Activated CD4-positive, alpha-beta memory T cell treated with anti-CD3 and anti-CD28 coated beads, Interleukin-2, amount 10 ng/mL, durations not matched to agents 7 days and 5 days (primary cell): Measurements from ENCODE around the gene GSTO2. TPM values are rescaled to one million over a fixed set of nuclear protein-coding genes. Genes with fewer than 3 reads are reported as not detected.

Source experiments
- CTCF ChIA-PET: fragments of 350-600 bp; sonication (Branson Sonifier 250); formaldehyde crosslinking; loops from one replicate; lab custom pipeline; 2021; ENCODE audit warnings: antibody characterized with exemption, inconsistent platforms; lab: Charles Lee
- POLR2A ChIA-PET: fragments of 350-600 bp; sonication (Branson Sonifier 250); formaldehyde crosslinking; loops from one replicate; lab custom pipeline; 2021; ENCODE audit warnings: antibody characterized with exemption; lab: Charles Lee
- DNase-seq: peaks from one replicate; pipeline ENCODE4 v3.0.0-alpha.2; 2020
- H3K27ac Mint-ChIP-seq: one replicate; pipeline ENCODE4 v1.8.0; 2021; ENCODE audit warnings: mild to moderate bottlenecking, mixed read lengths
- H3K27me3 Mint-ChIP-seq: one replicate; pipeline ENCODE4 v1.8.0; 2021; ENCODE audit warnings: mixed read lengths
- H3K36me3 Mint-ChIP-seq: one replicate; pipeline ENCODE4 v1.8.0; 2021; ENCODE audit warnings: low read depth, mixed read lengths
- H3K4me1 Mint-ChIP-seq: one replicate; pipeline ENCODE4 v1.8.0; 2021; ENCODE audit warnings: mixed read lengths
- H3K4me3 Mint-ChIP-seq: one replicate; pipeline ENCODE4 v1.8.0; 2021; ENCODE audit warnings: mild to moderate bottlenecking, mixed read lengths
- H3K9me3 Mint-ChIP-seq: one replicate; pipeline ENCODE4 v1.8.0; 2021; ENCODE audit warnings: mixed read lengths
- total RNA-seq, 2 experiments: library from RNA; stranded (reverse); gene quantifications; one replicate each; pipeline ENCODE4 v1.2.3, GENCODE V29; 2021

The GSTO2 gene
- total RNA-seq, 2 experiments from 2014 or later = 0.88 to 1.8 TPM

DNA sequence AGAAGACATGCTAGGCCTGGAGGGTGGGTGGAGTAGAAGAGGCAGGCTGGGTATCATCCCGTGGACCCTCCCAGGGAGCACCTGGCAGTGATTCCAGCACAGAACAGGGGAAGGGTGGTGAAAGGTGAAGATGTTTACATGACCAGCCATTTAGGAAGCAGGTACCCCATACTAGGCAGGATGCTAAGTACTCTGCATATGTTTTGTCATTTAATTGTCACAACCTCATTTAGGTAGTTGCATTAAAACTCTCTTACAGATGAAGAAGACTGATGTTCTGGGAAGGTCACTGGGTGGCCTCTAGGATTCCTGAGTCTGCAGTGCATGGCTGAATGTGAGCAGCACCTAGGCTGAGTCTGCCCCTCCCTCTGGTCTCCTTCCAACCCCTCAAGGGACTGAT is 54.1 kb downstream of the GSTO2 start:
- Mint-ChIP-seq H3K27me3 (no peaks in the 10 kb centered on the region), H3K36me3 (peaks cover 29% of the 10 kb centered on the region), H3K4me3 (peak overlapping the region; percentile 67), H3K9me3 (no peaks in the 10 kb centered on the region), H3K27ac (peak overlapping the region; percentile 89), H3K4me1 (peaks cover 88% of the 10 kb centered on the region)
- ChIA-PET POLR2A (interaction anchor here (0.9 to 7.1 kb wide), 6 partner anchors 13 to 48 kb away, joined by 3 to 49 read pairs (median 10); partner anchors contain the start of genes CFAP58 and ITPRIP), CTCF (interaction anchor here (1.7 to 3.4 kb wide), 6 partner anchors 15 to 31 kb away, joined by 4 to 34 read pairs (median 15); partner anchors contain the start of gene ITPRIP)
- no peak for DNase-seq

DNA sequence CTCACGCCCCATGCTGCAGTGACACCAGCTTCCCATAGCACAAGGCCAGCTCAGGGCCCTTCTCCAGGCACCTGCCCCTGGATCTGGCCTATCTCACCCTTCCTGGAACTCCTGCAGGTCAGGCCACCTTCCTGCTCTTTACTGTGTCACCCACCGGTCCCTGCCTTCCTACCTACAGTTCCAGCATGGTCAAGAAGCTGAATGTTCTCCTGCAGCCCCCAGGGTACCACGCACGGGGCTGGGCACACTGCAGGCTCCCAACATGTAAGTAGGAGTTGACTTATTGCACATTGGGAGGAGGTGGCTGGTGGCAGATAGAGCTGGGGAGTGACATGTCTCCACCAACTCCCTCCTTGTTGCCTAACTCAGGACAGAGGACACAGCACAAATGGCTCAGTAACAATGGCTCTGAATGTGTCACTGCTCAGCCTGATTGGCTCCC is 54.8 kb downstream of the GSTO2 start:
- no peaks in the 10 kb centered on the region for H3K27me3 Mint-ChIP-seq
- H3K9me3 Mint-ChIP-seq = no peaks in the 10 kb centered on the region
- H3K4me3 Mint-ChIP-seq = peak overlapping the region; percentile 59
- peaks cover 29% of the 10 kb centered on the region for H3K36me3 Mint-ChIP-seq
- POLR2A ChIA-PET = interaction anchor here (5.8 to 7.1 kb wide), 2 partner anchors 15 to 17 kb away, joined by 42 to 49 read pairs; partner anchors contain the start of gene ITPRIP
- peaks cover 94% of the 10 kb centered on the region for H3K4me1 Mint-ChIP-seq
- CTCF ChIA-PET = interaction anchor here (2.3 to 3.4 kb wide), 2 partner anchors 27 to 31 kb away, joined by 11 to 26 read pairs; no protein-coding TSS in a partner anchor
- H3K27ac Mint-ChIP-seq = peak overlapping the region; percentile 89
- no peak for DNase-seq

DNA sequence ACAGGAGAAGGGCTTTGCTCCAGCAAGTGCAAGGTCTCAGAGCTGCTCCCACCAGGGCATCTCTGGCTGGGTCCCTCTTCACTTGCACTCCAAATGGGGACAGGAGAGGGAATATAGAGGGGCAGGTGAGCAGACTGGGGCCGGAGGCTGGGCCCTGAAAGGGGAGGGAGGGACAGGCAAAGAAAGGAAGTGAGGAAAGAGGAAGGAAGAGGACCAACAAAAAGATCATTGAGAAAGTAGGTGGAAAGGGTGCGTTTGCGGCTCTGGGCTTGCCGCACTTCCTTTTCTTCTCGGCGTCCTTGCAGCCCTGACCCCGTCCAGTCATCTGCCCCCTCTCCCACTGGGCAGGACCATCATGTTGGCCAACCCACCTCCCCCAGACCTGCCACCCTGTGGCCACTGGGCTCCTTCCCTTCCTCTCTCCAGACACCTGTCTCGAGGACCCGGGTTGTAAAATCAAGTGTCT is 55.3 kb downstream of the GSTO2 start:
- Mint-ChIP-seq H3K4me1 (peaks cover 95% of the 10 kb centered on the region), H3K27me3 (no peaks in the 10 kb centered on the region), H3K36me3 (peaks cover 29% of the 10 kb centered on the region), H3K4me3 (peak overlapping the region; percentile 59), H3K9me3 (no peaks in the 10 kb centered on the region), H3K27ac (peak overlapping the region; percentile 89)
- no peak for DNase-seq
- ChIA-PET CTCF (interaction anchor here (1.2 to 2.3 kb wide), 2 partner anchors 14 to 27 kb away, joined by 7 to 11 read pairs; partner anchors contain the start of gene ITPRIP), POLR2A (interaction anchor here (1.2 to 7.1 kb wide), 3 partner anchors 12 to 17 kb away, joined by 3 to 49 read pairs (median 42); partner anchors contain the start of gene ITPRIP)

DNA sequence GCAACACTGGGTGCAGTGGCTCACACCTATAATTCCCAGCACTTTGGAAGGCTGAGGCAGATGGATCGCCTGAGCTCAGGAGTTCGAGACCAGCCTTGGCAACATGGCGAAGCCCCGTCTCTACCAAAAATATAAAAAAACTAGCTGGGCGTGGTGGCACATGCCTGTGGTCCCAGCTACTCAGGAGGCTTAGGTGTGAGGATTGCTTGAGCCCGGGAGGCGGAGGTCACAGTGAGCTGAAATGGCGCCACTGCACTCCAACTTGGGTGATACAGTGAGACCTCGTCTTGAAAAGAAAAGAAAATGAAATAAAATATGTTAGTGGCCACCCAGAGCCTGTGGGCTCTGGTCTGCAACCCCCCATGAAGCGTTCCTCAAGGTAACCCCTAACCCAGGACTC is 55.9 kb downstream of the GSTO2 start:
- DNase-seq = no peak
- ChIA-PET POLR2A (interaction anchor here (1.2 to 7.1 kb wide), 3 partner anchors 12 to 18 kb away, joined by 3 to 49 read pairs (median 42); partner anchors contain the start of gene ITPRIP), CTCF (interaction anchor here (0.7 to 2.3 kb wide), 3 partner anchors 10 to 26 kb away, joined by 3 to 11 read pairs (median 7); partner anchors contain the start of gene ITPRIP)
- Mint-ChIP-seq H3K9me3 (no peaks in the 10 kb centered on the region), H3K27me3 (no peaks in the 10 kb centered on the region), H3K4me3 (peak overlapping the region; percentile 59), H3K4me1 (peaks cover 97% of the 10 kb centered on the region), H3K36me3 (peaks cover 29% of the 10 kb centered on the region), H3K27ac (peak overlapping the region; percentile 89)

DNA sequence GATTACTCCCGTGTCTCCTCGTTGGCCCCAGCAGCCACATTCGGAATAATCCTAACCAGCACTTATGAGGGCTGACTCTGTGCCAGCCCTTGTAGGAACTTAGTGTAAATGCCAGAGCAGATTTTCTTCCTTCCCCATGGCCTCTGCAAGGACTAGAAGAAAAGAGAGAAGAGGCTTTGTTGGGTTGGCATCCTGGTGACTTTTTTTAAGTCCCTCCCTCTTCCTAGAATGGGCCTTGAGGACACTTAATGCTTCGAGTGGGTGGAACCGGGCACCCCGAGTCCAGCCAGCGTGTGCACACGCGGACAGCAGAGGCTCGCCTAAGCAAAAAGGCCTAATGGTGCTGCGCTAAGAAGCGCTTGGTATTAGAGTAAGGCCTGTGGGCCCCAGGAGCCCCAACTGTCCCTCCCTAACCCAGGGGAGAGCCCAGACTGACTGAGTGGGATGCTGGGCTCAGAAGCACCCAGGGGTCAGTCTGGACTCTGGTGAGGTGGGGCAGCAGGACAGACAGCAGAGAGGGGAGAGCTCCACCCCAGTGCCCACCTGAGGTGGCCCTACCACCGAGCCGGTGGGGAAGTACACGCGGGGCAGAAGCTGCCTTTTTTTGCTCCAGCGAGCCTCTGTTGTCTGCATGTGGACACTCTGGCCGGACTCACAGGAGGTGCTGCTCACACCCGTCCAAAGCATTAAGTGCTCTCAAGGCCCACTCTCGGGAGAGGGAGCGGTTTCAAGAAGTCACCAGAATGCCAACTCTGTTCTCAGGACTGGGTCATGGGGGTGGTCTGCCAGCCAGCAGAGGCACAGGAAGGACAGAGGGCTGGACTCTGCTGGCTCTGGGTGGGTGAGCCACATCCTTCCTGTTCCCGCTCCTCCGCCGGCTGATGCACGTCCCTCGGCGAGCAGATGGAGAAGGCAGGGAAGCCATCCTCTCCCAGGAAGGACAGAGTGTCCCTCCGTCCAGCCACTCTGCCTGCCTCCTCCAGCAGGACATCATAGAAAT is 56.8 kb downstream of the GSTO2 start:
- POLR2A ChIA-PET = interaction anchor here (1.2 to 7.1 kb wide), 2 partner anchors 11 to 13 kb away, joined by 3 to 49 read pairs; partner anchors contain the start of gene ITPRIP

DNA sequence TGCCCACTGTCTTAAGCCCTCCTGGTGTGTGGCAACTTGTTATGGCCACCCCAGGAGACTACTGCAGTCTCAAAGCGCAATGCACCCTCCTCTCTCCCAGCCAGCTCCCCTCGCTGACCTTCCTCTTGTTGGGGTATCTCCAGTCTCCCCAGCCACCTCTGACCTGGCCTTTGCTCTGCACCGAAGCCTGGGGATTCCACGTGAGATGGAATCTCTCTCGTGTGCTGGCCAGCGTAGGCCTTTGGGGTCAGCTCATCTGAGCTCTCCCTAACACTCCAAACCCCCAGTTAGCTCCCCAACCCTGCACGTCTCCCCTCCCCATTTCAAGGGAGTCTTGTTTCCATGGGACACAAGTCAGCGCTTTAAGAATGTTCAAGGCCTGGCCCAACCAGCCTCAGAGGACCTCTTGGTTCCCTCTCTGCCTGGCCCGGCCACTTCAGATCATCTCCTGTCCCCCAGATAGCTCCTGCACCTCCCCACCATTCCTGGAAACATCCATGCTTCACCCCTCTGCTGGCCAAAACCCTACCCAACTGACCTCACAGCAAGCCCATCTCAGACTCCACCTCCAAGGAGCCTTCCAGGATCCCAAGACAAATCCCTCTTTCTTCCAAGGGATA is 58.1 kb downstream of the GSTO2 start:
- H3K9me3 Mint-ChIP-seq = no peaks in the 10 kb centered on the region
- H3K36me3 Mint-ChIP-seq = peaks cover 41% of the 10 kb centered on the region
- peaks cover 97% of the 10 kb centered on the region for H3K4me1 Mint-ChIP-seq
- POLR2A ChIA-PET = interaction anchor here (0.8 to 7.1 kb wide), 2 partner anchors 9 to 12 kb away, joined by 3 to 49 read pairs; partner anchors contain the start of gene ITPRIP
- peak overlapping the region; percentile 41 for H3K27ac Mint-ChIP-seq
- H3K27me3 Mint-ChIP-seq = no peaks in the 10 kb centered on the region
- no peak for DNase-seq
- no peak overlapping the region for H3K4me3 Mint-ChIP-seq
- CTCF ChIA-PET = interaction anchor here (1.2 to 4.1 kb wide), 3 partner anchors 11 to 52 kb away, joined by 3 to 16 read pairs (median 5); partner anchors contain the start of gene ITPRIP

More for the DNA sequence above, 56.8 kb downstream of the GSTO2 start:
- Mint-ChIP-seq H3K4me1 (peaks cover 100% of the 10 kb centered on the region), H3K4me3 (peak overlapping the region; percentile 40), H3K27ac (peak overlapping the region; percentile 89), H3K36me3 (peaks cover 33% of the 10 kb centered on the region), H3K27me3 (no peaks in the 10 kb centered on the region), H3K9me3 (no peaks in the 10 kb centered on the region)
- no peak for DNase-seq
- CTCF ChIA-PET = interaction anchor here (0.7 to 2.3 kb wide), 2 partner anchors 9 to 25 kb away, joined by 3 to 11 read pairs; no protein-coding TSS in a partner anchor

DNA sequence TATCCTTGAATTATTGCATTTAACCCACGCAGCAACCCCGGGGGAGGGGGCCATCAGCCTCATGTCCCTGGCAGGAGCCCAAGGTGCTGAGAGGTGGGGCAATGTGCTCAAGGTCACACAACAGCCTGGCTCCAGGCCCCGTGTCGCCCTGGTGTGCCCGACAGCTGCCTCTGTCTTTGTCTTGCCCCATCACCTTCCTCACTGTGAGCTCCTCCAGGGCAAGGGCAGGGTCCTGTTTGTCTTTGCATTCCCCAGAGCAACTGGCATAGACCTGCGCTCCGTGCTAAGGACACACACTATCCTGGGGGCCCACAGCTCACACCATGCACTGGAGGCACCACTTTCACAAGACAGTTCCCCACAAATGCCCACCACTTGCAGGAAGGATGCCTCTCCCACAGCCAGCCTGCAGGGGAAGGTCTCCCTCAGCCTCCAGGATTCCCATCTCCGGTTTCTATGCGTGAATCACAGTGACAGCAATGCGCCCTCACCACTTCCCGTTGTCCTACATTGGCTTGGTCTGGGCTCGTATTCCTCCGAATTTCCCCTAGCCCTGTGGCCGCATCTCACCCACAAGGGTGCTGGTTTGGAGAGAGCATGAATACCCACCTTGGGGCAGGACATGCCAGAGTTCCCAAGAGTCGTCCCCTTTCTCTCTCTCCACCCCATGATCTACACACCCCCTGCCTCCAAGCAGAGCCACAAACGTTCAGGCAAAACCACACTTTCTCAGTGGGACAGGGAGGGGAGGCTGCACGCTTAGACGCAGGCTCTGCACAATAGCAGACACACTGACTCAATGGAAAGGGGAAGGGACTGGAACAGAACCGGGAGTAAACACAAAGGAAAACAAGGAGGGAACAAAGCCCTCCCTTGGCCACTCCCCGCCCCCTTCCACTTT is 59.0 kb downstream of the GSTO2 start:
- peaks cover 36% of the 10 kb centered on the region for H3K36me3 Mint-ChIP-seq
- peaks cover 95% of the 10 kb centered on the region for H3K4me1 Mint-ChIP-seq
- ChIA-PET POLR2A (interaction anchor here (0.8 to 7.1 kb wide), 4 partner anchors 8 to 15 kb away, joined by 3 to 49 read pairs (median 17); partner anchors contain the start of gene ITPRIP), CTCF (interaction anchor here (1.2 to 4.1 kb wide), 3 partner anchors 10 to 53 kb away, joined by 3 to 16 read pairs (median 5); partner anchors contain the start of gene ITPRIP)
- H3K4me3 Mint-ChIP-seq = peak overlapping the region; percentile 59
- no peaks in the 10 kb centered on the region for H3K9me3 Mint-ChIP-seq
- peak overlapping the region; percentile 94 for H3K27ac Mint-ChIP-seq
- DNase-seq = no peak
- no peaks in the 10 kb centered on the region for H3K27me3 Mint-ChIP-seq

DNA sequence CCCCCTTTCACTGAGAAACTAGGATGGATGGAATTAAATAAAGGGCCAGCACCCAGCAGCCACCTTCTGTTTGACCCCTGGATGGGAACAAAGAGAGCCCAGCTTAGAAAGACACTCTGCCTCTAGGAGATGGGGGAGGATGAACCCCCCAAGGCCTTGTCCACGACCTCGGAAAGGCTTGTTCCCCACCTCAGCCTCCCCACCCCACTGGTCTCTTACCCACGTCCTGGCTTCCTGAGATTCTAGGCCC is 59.6 kb downstream of the GSTO2 start:
- DNase-seq = no peak

DNA sequence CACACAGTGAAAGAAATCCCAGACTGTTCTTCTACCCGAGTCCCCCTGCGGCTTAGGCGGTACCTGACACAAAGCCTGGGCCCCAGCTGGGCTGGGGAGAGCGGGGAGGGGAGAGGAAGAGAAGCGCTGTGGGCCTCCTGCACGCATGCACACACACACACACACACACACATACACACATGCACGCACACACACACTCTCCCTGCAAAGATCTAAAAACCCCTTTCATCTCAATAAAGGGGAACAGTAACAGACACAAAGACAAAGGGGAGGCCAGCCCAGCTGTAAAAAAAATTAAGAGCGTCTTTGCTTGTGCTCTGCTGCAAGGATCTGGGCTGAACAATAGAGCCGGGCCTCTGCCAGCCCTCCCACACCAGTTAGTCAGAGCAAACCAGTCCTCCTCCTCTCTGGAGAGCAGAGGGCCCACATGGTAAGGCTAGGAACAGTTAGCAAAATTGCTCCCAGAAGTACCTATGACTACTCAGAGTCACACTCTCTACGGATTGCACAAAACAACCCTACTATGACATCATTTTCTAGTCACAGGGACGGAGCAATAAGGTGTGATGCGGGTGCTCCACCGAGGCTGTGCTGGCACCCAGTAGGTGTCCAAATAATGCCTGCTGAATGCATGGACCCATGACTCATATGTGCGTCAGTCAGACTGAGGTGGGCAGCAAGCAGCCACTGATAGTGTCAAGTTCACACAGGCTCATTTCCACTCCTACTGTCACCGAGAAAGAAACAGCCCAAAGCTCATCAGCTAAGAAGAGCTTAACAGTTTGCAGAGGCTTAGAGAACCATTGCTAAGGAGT is 60.1 kb downstream of the GSTO2 start:
- Mint-ChIP-seq H3K9me3 (no peaks in the 10 kb centered on the region), H3K27ac (peak overlapping the region; percentile 94), H3K36me3 (peaks cover 38% of the 10 kb centered on the region), H3K27me3 (no peaks in the 10 kb centered on the region), H3K4me1 (peaks cover 94% of the 10 kb centered on the region), H3K4me3 (peak overlapping the region; percentile 59)
- DNase-seq = peak; percentile 78
- POLR2A ChIA-PET = interaction anchor here (0.8 to 2.8 kb wide), 4 partner anchors 9 to 23 kb away, joined by 3 to 30 read pairs (median 4); partner anchors contain the start of gene ITPRIP
- CTCF ChIA-PET = interaction anchor here (1.0 to 4.1 kb wide), 6 partner anchors 9 to 38 kb away, joined by 3 to 16 read pairs (median 4); partner anchors contain the start of gene ITPRIP

More for the DNA sequence above, 59.6 kb downstream of the GSTO2 start:
- POLR2A ChIA-PET = interaction anchor here (0.8 to 2.8 kb wide), 2 partner anchors 10 to 14 kb away, joined by 4 to 30 read pairs; partner anchors contain the start of gene ITPRIP
- no peaks in the 10 kb centered on the region for H3K27me3 Mint-ChIP-seq
- peak overlapping the region; percentile 94 for H3K27ac Mint-ChIP-seq
- H3K9me3 Mint-ChIP-seq = no peaks in the 10 kb centered on the region
- peak overlapping the region; percentile 59 for H3K4me3 Mint-ChIP-seq
- peaks cover 40% of the 10 kb centered on the region for H3K36me3 Mint-ChIP-seq
- H3K4me1 Mint-ChIP-seq = peaks cover 95% of the 10 kb centered on the region
- CTCF ChIA-PET = interaction anchor here (1.5 to 4.1 kb wide), 2 partner anchors 10 to 22 kb away, joined by 6 to 16 read pairs; partner anchors contain the start of gene ITPRIP

DNA sequence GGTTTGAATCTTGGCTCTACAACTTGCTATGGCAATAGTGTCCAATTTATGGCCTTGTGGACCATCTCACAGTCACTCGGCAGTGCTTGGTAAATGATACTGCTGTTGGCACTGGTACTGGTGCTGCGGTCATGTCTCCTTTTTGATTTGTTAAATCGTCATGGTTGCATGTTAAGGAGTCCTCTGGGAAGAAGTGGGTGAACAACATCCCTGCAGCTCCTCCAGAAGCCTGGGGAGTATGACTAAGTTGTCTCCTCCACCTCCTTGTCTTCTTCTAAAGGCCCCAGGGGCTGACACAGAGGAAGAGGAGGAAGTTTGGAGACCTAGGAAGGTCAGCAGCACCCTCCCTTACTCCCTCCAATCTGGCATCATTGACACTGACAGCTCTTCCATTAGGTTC is 60.8 kb downstream of the GSTO2 start:
- no peak for DNase-seq
- H3K4me1 Mint-ChIP-seq = peaks cover 92% of the 10 kb centered on the region
- H3K27me3 Mint-ChIP-seq = no peaks in the 10 kb centered on the region
- CTCF ChIA-PET = interaction anchor here (0.9 to 4.1 kb wide), 7 partner anchors 9 to 38 kb away, joined by 3 to 16 read pairs (median 4); partner anchors contain the start of genes CFAP58 and ITPRIP
- no peaks in the 10 kb centered on the region for H3K9me3 Mint-ChIP-seq
- H3K4me3 Mint-ChIP-seq = peak overlapping the region; percentile 59
- H3K27ac Mint-ChIP-seq = peak overlapping the region; percentile 94
- POLR2A ChIA-PET = interaction anchor here (1.3 to 2.8 kb wide), 4 partner anchors 8 to 24 kb away, joined by 3 to 30 read pairs (median 6); partner anchors contain the start of gene ITPRIP
- peaks cover 35% of the 10 kb centered on the region for H3K36me3 Mint-ChIP-seq
